Measurements from ENCODE around the gene ZRANB2.

Gene ZRANB2

GRCh38 chr1:71028981-71029380 is 51.9 kb downstream of the ZRANB2 start:
- DNase-seq (ENCODE audit: low read depth in 2 of 2, low spot score in 1 of 2), result no peak

GRCh38 chr1:71027991-71028390 is 52.8 kb downstream of the ZRANB2 start:
- DNase-seq (ENCODE audit: low read depth in 2 of 2, low spot score in 1 of 2), result no peak

- DNase-seq (ENCODE audit: low read depth in 2 of 2, low spot score in 1 of 2), result no peak
Measured at GRCh38 chr1:71026093-71026492, 54.7 kb downstream of the ZRANB2 start.

- no peak for DNase-seq (ENCODE audit: low read depth in 2 of 2, low spot score in 1 of 2)
Measured at GRCh38 chr1:71023515-71023914, 57.3 kb downstream of the ZRANB2 start.

- DNase-seq (ENCODE audit: low read depth in 2 of 2, low spot score in 1 of 2), result no peak
Measured at GRCh38 chr1:71019233-71019969, 61.4 kb downstream of the ZRANB2 start.

- no peak for DNase-seq (ENCODE audit: low read depth in 2 of 2, low spot score in 1 of 2)
Measured at GRCh38 chr1:71018791-71019190, 62.0 kb downstream of the ZRANB2 start.

- DNase-seq (ENCODE audit: low read depth in 2 of 2, low spot score in 1 of 2), result no peak
Measured at GRCh38 chr1:71015745-71016144, 65.1 kb downstream of the ZRANB2 start.

GRCh38 chr1:71014178-71014579 is 66.7 kb downstream of the ZRANB2 start:
- DNase-seq (ENCODE audit: low read depth in 2 of 2, low spot score in 1 of 2), result no peak
